Measurements from ENCODE around the gene XIRP1. TPM values are rescaled to one million over a fixed set of nuclear protein-coding genes. Genes with fewer than 3 reads are reported as not detected.

The XIRP1 gene
- total RNA-seq, 2 experiments from 2014 or later = not detected

DNA sequence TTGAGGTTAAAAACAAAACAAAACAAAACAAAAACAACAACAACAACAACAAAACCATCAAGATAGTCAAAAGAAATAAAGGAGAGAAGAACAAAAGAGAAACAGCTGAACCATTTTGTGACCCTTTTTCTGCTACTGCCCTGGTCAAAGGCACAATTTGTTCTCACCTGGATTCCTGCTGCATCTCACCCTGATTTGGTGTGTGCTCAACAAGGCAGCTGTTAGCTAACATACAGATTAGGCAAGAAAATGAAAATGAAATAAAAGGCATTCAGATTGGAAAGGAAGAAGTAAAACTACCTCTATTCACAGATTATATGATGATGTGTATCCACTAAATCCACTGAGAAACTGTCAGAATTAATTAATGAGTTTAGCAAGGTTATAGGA lies 28.7 kb upstream of the XIRP1 start:
- POLR2A ChIA-PET = no interaction called here
- CTCF ChIA-PET (ENCODE audit: unreplicated experiment) = no interaction called here

DNA sequence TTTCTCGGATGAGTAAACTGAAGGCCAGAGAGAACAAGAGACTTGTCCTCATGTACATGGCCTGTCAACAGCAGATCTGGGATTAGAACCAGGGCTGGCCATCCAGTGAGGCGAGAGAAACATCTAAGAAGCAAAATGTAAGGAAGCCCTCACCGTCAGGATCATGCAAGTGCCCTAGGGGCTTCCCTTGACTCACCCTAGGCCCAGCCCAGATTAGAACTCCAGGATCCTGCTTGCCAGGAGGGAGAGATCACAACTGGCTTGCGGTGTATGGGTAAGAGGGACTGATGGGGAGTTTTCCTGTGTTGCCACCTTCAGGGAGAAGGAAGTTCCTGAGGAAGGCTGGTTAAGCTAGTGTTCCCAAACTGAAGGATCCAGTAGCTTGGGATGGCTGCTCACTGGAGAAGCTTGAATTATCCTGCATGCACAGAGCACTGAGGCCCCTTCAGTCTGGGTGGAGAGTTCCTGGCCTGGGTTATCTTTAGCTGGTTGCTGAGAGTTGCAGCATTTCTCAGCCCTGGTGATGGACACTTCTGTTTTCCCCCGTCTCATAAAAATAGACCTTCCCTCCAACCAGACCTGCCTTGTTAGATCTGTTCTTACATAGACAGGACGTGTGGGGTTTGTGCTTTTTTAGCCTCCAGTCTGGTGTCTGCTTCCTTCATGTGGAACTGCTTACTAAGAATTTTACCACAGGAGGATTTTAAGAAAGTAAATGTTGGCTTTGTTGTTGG lies 28.2 kb upstream of the XIRP1 start:
- ChIA-PET CTCF (ENCODE audit: unreplicated experiment) (no interaction called here), POLR2A (interaction anchor here (2.5 kb wide), 1 partner anchor 13 kb away, joined by 7 read pairs; no protein-coding TSS in a partner anchor)
- Histone ChIP-seq H3K4me2 (ENCODE audit: low read length) (no peak overlapping the region), H3K9me3 (ENCODE audit: low read length) (no peaks in the 10 kb centered on the region), H4K20me1 (ENCODE audit: insufficient read depth, low read length) (no peaks in the 10 kb centered on the region), H3K36me3 (ENCODE audit: insufficient read depth, low read length) (no peaks in the 10 kb centered on the region), H3K79me2 (ENCODE audit: insufficient read depth, low read depth, low read length) (no peaks in the 10 kb centered on the region), H3K27ac (ENCODE audit: low read depth, low read length, poor library complexity, severe bottlenecking) (no peak overlapping the region), H2AFZ (ENCODE audit: low read length) (no peak overlapping the region), H3K4me1 (ENCODE audit: insufficient read depth, low read length, poor library complexity, severe bottlenecking) (peaks cover 21% of the 10 kb centered on the region), H3K9me2 (ENCODE audit: insufficient read depth, low read length) (no peaks in the 10 kb centered on the region), H3K4me3 (ENCODE audit: low read depth, low read length, poor library complexity, severe bottlenecking) (no peak overlapping the region)
- intact Hi-C loops (cut with micrococcal nuclease; ENCODE audit: unreplicated experiment) = no loop called here
- TF ChIP-seq EZH2phosphoT487 (IDR thresholded peaks at IDR 0.05; ENCODE audit: borderline replicate concordance, low read depth, low read length) = no peak
- TF ChIP-seq, protein P1, sequence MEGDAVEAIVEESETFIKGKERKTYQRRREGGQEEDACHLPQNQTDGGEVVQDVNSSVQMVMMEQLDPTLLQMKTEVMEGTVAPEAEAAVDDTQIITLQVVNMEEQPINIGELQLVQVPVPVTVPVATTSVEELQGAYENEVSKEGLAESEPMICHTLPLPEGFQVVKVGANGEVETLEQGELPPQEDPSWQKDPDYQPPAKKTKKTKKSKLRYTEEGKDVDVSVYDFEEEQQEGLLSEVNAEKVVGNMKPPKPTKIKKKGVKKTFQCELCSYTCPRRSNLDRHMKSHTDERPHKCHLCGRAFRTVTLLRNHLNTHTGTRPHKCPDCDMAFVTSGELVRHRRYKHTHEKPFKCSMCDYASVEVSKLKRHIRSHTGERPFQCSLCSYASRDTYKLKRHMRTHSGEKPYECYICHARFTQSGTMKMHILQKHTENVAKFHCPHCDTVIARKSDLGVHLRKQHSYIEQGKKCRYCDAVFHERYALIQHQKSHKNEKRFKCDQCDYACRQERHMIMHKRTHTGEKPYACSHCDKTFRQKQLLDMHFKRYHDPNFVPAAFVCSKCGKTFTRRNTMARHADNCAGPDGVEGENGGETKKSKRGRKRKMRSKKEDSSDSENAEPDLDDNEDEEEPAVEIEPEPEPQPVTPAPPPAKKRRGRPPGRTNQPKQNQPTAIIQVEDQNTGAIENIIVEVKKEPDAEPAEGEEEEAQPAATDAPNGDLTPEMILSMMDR (conservative IDR thresholded peaks at IDR 0.05; ENCODE audit: low read length) = no peak
- peak; percentile 14 for DNase-seq (ENCODE audit: low spot score)
- no TSS peak for BruUV-seq (replicated peaks)

More for the DNA sequence above, 28.7 kb upstream of the XIRP1 start:
- H2AFZ ChIP-seq (ENCODE audit: low read length) = no peak overlapping the region
- no peaks in the 10 kb centered on the region for H3K9me2 ChIP-seq (ENCODE audit: insufficient read depth, low read length)
- no peaks in the 10 kb centered on the region for H3K9me3 ChIP-seq (ENCODE audit: low read length)
- H3K79me2 ChIP-seq (ENCODE audit: insufficient read depth, low read depth, low read length) = no peaks in the 10 kb centered on the region
- no peak overlapping the region for H3K4me2 ChIP-seq (ENCODE audit: low read length)
- no peak overlapping the region for H3K4me3 ChIP-seq (ENCODE audit: low read depth, low read length, poor library complexity, severe bottlenecking)
- intact Hi-C loops (cut with micrococcal nuclease; ENCODE audit: unreplicated experiment) = no loop called here
- H3K4me1 ChIP-seq (ENCODE audit: insufficient read depth, low read length, poor library complexity, severe bottlenecking) = peaks cover 15% of the 10 kb centered on the region
- no TSS peak for BruUV-seq (replicated peaks)
- no peaks in the 10 kb centered on the region for H4K20me1 ChIP-seq (ENCODE audit: insufficient read depth, low read length)
- DNase-seq (ENCODE audit: low spot score) = no peak
- TF ChIP-seq, protein P1 (conservative IDR thresholded peaks at IDR 0.05; ENCODE audit: low read length) = no peak
- TF ChIP-seq EZH2phosphoT487 (IDR thresholded peaks at IDR 0.05; ENCODE audit: borderline replicate concordance, low read depth, low read length) = no peak
- no peak overlapping the region for H3K27ac ChIP-seq (ENCODE audit: low read depth, low read length, poor library complexity, severe bottlenecking)
- no peaks in the 10 kb centered on the region for H3K36me3 ChIP-seq (ENCODE audit: insufficient read depth, low read length)

DNA sequence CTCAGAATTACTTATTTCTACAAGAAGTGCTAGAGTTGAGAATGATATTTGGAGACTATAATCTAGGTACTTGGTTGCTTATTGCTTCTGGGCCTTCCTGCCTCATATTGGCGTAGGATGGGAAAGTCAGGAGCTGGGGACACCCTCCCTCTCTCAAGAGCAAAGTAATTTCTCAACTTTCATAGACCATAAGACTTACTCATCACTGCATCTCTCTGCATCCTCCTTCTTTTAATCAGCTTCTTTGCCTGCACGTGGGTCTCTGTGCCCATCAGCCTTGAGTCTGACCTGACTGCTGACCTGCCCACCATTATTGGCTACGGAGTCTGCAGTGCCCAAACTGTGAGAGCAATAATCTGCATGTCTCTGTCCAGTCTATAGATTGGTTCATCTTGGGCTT lies 27.3 kb upstream of the XIRP1 start:
- BruUV-seq (replicated peaks) = no TSS peak
- Histone ChIP-seq H4K20me1 (ENCODE audit: insufficient read depth, low read length) (no peaks in the 10 kb centered on the region), H3K27ac (ENCODE audit: low read depth, low read length, poor library complexity, severe bottlenecking) (no peak overlapping the region), H3K9me3 (ENCODE audit: low read length) (no peaks in the 10 kb centered on the region), H2AFZ (ENCODE audit: low read length) (no peak overlapping the region), H3K9me2 (ENCODE audit: insufficient read depth, low read length) (no peaks in the 10 kb centered on the region), H3K4me3 (ENCODE audit: low read depth, low read length, poor library complexity, severe bottlenecking) (no peak overlapping the region), H3K4me1 (ENCODE audit: insufficient read depth, low read length, poor library complexity, severe bottlenecking) (peaks cover 23% of the 10 kb centered on the region), H3K79me2 (ENCODE audit: insufficient read depth, low read depth, low read length) (no peaks in the 10 kb centered on the region), H3K4me2 (ENCODE audit: low read length) (no peak overlapping the region), H3K36me3 (ENCODE audit: insufficient read depth, low read length) (no peaks in the 10 kb centered on the region)
- intact Hi-C loops (cut with micrococcal nuclease; ENCODE audit: unreplicated experiment) = no loop called here
- no peak for TF ChIP-seq EZH2phosphoT487 (IDR thresholded peaks at IDR 0.05; ENCODE audit: borderline replicate concordance, low read depth, low read length)
- TF ChIP-seq, protein P1 (conservative IDR thresholded peaks at IDR 0.05; ENCODE audit: low read length) = no peak
- DNase-seq (ENCODE audit: low spot score) = no peak
- ChIA-PET POLR2A (interaction anchor here (1.6 to 2.5 kb wide), 2 partner anchors 14 to 72 kb away, joined by 3 to 7 read pairs; no protein-coding TSS in a partner anchor), CTCF (ENCODE audit: unreplicated experiment) (no interaction called here)
